A673 (cell line): ENCODE results near the gene C10orf62. TPM values are rescaled to one million over a fixed set of nuclear protein-coding genes. Genes with fewer than 3 reads are reported as not detected.

Source experiments
- BruUV-seq: library from RNA; stranded (reverse); fragments of 400-500 nt; replicated peaks from 2 replicates; lab custom pipeline; 2021; lab: Mats Ljungman, UMichigan
- CTCF ChIA-PET: fragments of 300-600 bp; sonication (Branson Sonifier 250); formaldehyde crosslinking; loops from one replicate; lab custom pipeline; 2022; ENCODE audit warnings: antibody characterized with exemption; lab: Charles Lee
- POLR2A ChIA-PET: fragments of 300-600 bp; sonication (Branson Sonifier 250); formaldehyde crosslinking; loops from one replicate; lab custom pipeline; 2022; ENCODE audit warnings: antibody characterized with exemption; ENCODE audit not compliant: low non-redundant PET; lab: Charles Lee
- DNase-seq: peaks from one replicate; pipeline ENCODE4 v3.0.0-alpha.2; 2015; ENCODE audit warnings: low spot score
- H3K27ac ChIP-seq: fragments of 200-600 bp; sonication (generic); 2 replicates; pipeline ENCODE4 v1.5.1; 2016; ENCODE audit warnings: mixed run types, low read depth, mild to moderate bottlenecking, mixed read lengths, antibody characterized with exemption, low read length; ENCODE audit not compliant: poor library complexity, severe bottlenecking
- H3K27me3 ChIP-seq: fragments of 200-600 bp; sonication (generic); replicated peaks from 2 replicates; pipeline ENCODE4 v1.6.1; 2017; ENCODE audit warnings: mixed run types, low read depth, mild to moderate bottlenecking, mixed read lengths, antibody characterized with exemption, low read length; ENCODE audit not compliant: insufficient read depth, poor library complexity
- H3K36me3 ChIP-seq: fragments of 200-600 bp; sonication (generic); 2 replicates; pipeline ENCODE4 v1.6.1; 2016; ENCODE audit warnings: mixed run types, mild to moderate bottlenecking, mixed read lengths, antibody characterized with exemption, low read length; ENCODE audit not compliant: insufficient read depth, poor library complexity, severe bottlenecking
- H3K4me1 ChIP-seq: fragments of 200-600 bp; sonication (generic); 2 replicates; pipeline ENCODE4 v1.6.1; 2017; ENCODE audit warnings: mixed run types, mild to moderate bottlenecking, mixed read lengths, antibody characterized with exemption, low read length; ENCODE audit not compliant: insufficient read depth, poor library complexity, severe bottlenecking
- H3K4me3 ChIP-seq: fragments of 200-600 bp; sonication (generic); 2 replicates; pipeline ENCODE4 v1.5.1; 2016; ENCODE audit warnings: low read depth, mixed run types, mild to moderate bottlenecking, mixed read lengths, low read length; ENCODE audit not compliant: poor library complexity, severe bottlenecking
- H3K9me3 ChIP-seq: fragments of 200-600 bp; sonication (generic); 2 replicates; pipeline ENCODE4 v1.6.1; 2016; ENCODE audit warnings: mixed run types, low read depth, mild to moderate bottlenecking, mixed read lengths, antibody characterized with exemption, low read length; ENCODE audit not compliant: poor library complexity, severe bottlenecking
- EZH2 ChIP-seq: fragments of 200-600 bp; sonication (generic); IDR thresholded peaks from 2 replicates; pipeline ENCODE4 v1.6.1; 2017; ENCODE audit warnings: borderline replicate concordance, low read depth, mild to moderate bottlenecking, mixed read lengths, antibody characterized with exemption, low read length; ENCODE audit not compliant: poor library complexity, severe bottlenecking
- intact Hi-C: fragments of 100-400 bp; cut with micrococcal nuclease; formaldehyde crosslinking; loops from one replicate; pipeline ENCODE4 v1.10.0; 2022; ENCODE audit not compliant: unreplicated experiment
- total RNA-seq: library from RNA; stranded (reverse); gene quantifications from 2 replicates; pipeline ENCODE4 v1.2.3, GENCODE V29; 2021
- TF ChIP-seq, protein P1 (sequence below): fragments of 300-800, 200-600 bp; sonication (generic); conservative IDR thresholded peaks from 2 replicates; pipeline ENCODE4 v1.5.1; 2017; ENCODE audit warnings: low read depth, mild to moderate bottlenecking, antibody characterized with exemption, low read length, moderate library complexity, mixed read lengths

The C10orf62 gene
- total RNA-seq, 1 experiment from 2014 or later = not detected

DNA sequence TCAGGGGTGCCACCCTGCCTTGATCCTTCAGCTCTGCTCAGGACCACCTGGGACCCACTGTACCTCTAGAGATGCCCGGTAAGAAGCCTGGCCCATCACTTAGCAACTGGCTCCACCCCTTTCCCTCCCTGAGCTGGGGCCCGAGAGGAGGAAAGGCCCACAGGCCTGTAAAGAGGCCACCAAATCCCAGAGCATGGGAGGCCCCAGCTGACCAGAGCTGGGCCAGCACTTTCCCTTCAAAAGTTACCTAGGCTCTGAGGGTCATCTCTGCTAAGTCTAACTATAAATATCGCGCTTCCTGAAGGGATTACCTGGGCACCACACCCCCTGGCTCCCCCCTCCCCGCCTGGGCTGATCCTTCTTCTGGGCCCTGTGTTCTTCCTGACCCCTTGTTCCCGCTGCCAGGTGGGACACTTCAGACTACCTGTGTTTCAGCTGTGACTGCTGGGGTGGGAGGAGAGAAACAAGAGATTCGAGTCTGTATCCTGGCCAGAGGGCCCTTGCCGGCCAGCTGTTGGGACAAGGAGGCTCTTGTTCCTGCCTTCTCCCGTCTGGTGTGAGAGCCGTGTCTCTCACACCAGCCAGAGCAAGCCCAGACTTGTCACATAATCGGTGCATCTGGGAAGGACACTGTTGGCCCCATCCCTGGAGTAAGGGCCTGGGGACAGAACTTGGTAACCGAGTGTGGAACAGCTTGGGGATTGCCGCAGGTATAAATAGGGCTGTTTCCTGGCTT is 39.8 kb upstream of the C10orf62 start:
- intact Hi-C loops = no loop called here
- H3K4me3 ChIP-seq = no peak overlapping the region
- H3K36me3 ChIP-seq = no peaks in the 10 kb centered on the region
- no peak for DNase-seq
- H3K27me3 ChIP-seq = no peaks in the 10 kb centered on the region
- BruUV-seq = no TSS peak
- TF ChIP-seq EZH2 = no peak
- H3K4me1 ChIP-seq = no peaks in the 10 kb centered on the region
- ChIA-PET POLR2A (no interaction called here), CTCF (no interaction called here)
- no peaks in the 10 kb centered on the region for H3K9me3 ChIP-seq
- no peak overlapping the region for H3K27ac ChIP-seq

- ChIA-PET CTCF (no interaction called here), POLR2A (no interaction called here)
- Histone ChIP-seq H3K4me1 (no peaks in the 10 kb centered on the region), H3K36me3 (no peaks in the 10 kb centered on the region), H3K27ac (no peak overlapping the region), H3K27me3 (no peaks in the 10 kb centered on the region), H3K9me3 (no peaks in the 10 kb centered on the region), H3K4me3 (no peak overlapping the region)
- no peak for DNase-seq
- TF ChIP-seq, protein P1, sequence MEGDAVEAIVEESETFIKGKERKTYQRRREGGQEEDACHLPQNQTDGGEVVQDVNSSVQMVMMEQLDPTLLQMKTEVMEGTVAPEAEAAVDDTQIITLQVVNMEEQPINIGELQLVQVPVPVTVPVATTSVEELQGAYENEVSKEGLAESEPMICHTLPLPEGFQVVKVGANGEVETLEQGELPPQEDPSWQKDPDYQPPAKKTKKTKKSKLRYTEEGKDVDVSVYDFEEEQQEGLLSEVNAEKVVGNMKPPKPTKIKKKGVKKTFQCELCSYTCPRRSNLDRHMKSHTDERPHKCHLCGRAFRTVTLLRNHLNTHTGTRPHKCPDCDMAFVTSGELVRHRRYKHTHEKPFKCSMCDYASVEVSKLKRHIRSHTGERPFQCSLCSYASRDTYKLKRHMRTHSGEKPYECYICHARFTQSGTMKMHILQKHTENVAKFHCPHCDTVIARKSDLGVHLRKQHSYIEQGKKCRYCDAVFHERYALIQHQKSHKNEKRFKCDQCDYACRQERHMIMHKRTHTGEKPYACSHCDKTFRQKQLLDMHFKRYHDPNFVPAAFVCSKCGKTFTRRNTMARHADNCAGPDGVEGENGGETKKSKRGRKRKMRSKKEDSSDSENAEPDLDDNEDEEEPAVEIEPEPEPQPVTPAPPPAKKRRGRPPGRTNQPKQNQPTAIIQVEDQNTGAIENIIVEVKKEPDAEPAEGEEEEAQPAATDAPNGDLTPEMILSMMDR = no peak
- TF ChIP-seq EZH2 = no peak
- no TSS peak for BruUV-seq
- intact Hi-C loops = no loop called here
Observed at GRCh38 chr10:97550336-97551149, 39.0 kb upstream of the C10orf62 start.

- BruUV-seq = no TSS peak
- intact Hi-C loops = no loop called here
- DNase-seq = no peak
- Histone ChIP-seq H3K4me1 (no peaks in the 10 kb centered on the region), H3K27me3 (no peaks in the 10 kb centered on the region), H3K9me3 (no peaks in the 10 kb centered on the region), H3K4me3 (no peak overlapping the region), H3K27ac (no peak overlapping the region), H3K36me3 (no peaks in the 10 kb centered on the region)
- CTCF ChIA-PET = interaction anchor here (0.7 kb wide), 1 partner anchor 129 kb away, joined by 8 read pairs; no protein-coding TSS in a partner anchor
- TF ChIP-seq, protein P1 = no peak
- TF ChIP-seq EZH2 = no peak
- POLR2A ChIA-PET = no interaction called here
Observed at GRCh38 chr10:97551271-97551670, 38.2 kb upstream of the C10orf62 start.
